Ovary (tissue), 9 donors: ENCODE data around the gene NHERF1. TPM values are rescaled to one million over a fixed set of nuclear protein-coding genes. Genes with fewer than 3 reads are reported as not detected.

ENCODE experiments used
- DNase-seq, 5 donors: peaks; one replicate each; pipeline ENCODE4 v3.0.0-alpha.2; 2019 to 2020
- H3K27ac ChIP-seq, 2 donors: fragments of 200-600 bp; one replicate each; pipeline versions ENCODE4 v1.5.1 to v1.8.0; 2019 to 2022
- H3K27me3 ChIP-seq: fragments of 200-600 bp; one replicate; pipeline ENCODE4 v1.8.0; 2022
- H3K36me3 ChIP-seq: fragments of 200-600 bp; sonication (generic); one replicate; pipeline ENCODE4 v1.5.1; 2019
- H3K4me1 ChIP-seq: one replicate; pipeline ENCODE4 v1.8.1; 2013; ENCODE audit warnings: mild to moderate bottlenecking, moderate library complexity; ENCODE audit not compliant: insufficient read depth
- H3K4me3 ChIP-seq: fragments of 200-600 bp; sonication (generic); one replicate; pipeline ENCODE4 v1.5.1; 2017
- H3K9me3 ChIP-seq, 2 donors: fragments of 200-600 bp in 1 of 2; sonication (generic) in 1 of 2; one replicate each; pipeline versions ENCODE4 v1.5.1 to v1.8.1; 2013 to 2019; ENCODE audit warnings: mild to moderate bottlenecking in 1 of 2, moderate library complexity in 1 of 2
- CTCF ChIP-seq, 3 donors: fragments of 450-650 bp in 2 of 3; fragments of 200-600 bp in 1 of 3; IDR thresholded peaks; one replicate each; pipeline versions ENCODE4 v1.5.1 to v1.8.0; 2016 to 2022; ENCODE audit warnings: antibody characterized with exemption in 3 of 3, mild to moderate bottlenecking in 1 of 3
- EP300 ChIP-seq: sonication (generic); formaldehyde crosslinking; IDR thresholded peaks from one replicate; pipeline ENCODE4 v1.6.1; 2017; ENCODE audit warnings: antibody characterized with exemption
- POLR2A ChIP-seq: fragments of 450-650 bp; IDR thresholded peaks from one replicate; pipeline ENCODE4 v1.6.1; 2017; ENCODE audit warnings: antibody characterized with exemption, mild to moderate bottlenecking, moderate library complexity
- WGBS, 3 donors: extraction: QIAGEN DNeasy Blood & Tissue Kit in 1 of 3; methylation state at CpG; one replicate each; pipeline versions ENCODE4 v1.1.5 to v1.1.7; 2013 to 2017; 5-methylcytosine and 5-hydroxymethylcytosine counted together
- intact Hi-C, 4 donors: fragments of 100-400 bp; cut with DNase I; formaldehyde crosslinking; loops; one replicate each; pipeline versions ENCODE4 v1.11.0 to v1.15.1; 2022 to 2023
- polyA plus RNA-seq, 2 donors: library from polyadenylated mRNA; stranded (reverse); fragments of 200-250 nt in 1 of 2; fragments of 350-450 nt in 1 of 2; fragmentation: Illumina TruSeq in 1 of 2; extraction: RNeasy Lipid Tissue Mini Kit (QIAGEN cat#74804) in 1 of 2; gene quantifications; one replicate each; pipeline ENCODE4 v1.2.3, GENCODE V29; 2013 to 2014
- total RNA-seq, 7 donors: library from RNA; depleted of rRNA in 2 of 7; stranded (reverse); fragments of >200 nt in 2 of 7; fragmentation: NEBNext Ultra II Directional in 3 of 7; extraction: Animal tissue kit (Norgen Biotek cat#: 25700) in 3 of 7; gene quantifications; one replicate each; pipeline versions ENCODE4 v1.1.0 to v1.2.4, GENCODE V29; 2016 to 2023
- donor health status: DM: no; HTN: no; CAD: no; lungs with moderate emphysema.
- donor health status: DM: no; HTN: no; CAD: no.
- donor health status: Bipolar disorder and iron deficiency.
- donor health status: DM: yes; HTN: yes; CAD: no.
- donor health status: DM: no; HTN: no; CAD: no.
- donor health status: DM: yes; HTN: yes; CAD: no.

Gene NHERF1
- total and polyA plus RNA-seq, 9 donors: 12.1 to 101 (median 21.0) TPM

GRCh38 chr17:74803388-74803930, 55.0 kb downstream of the NHERF1 start:
- Histone ChIP-seq H3K4me1 (no peaks in the 10 kb centered on the region), H3K27me3 (no peaks in the 10 kb centered on the region), H3K27ac (no peak overlapping the region), H3K9me3 (no peaks in the 10 kb centered on the region), H3K4me3 (no peak overlapping the region), H3K36me3 (no peaks in the 10 kb centered on the region)
- intact Hi-C loops: no loop called here
- no peak for TF ChIP-seq POLR2A
- DNase-seq: no peak
- WGBS, 3 donors: 70 to 79% (median 77%) methylated on average over 12 of the region's 12 CpGs

GRCh38 chr17:74803971-74804370, 55.5 kb downstream of the NHERF1 start:
- Histone ChIP-seq H3K9me3 (no peaks in the 10 kb centered on the region), H3K4me3 (no peak overlapping the region), H3K36me3 (no peaks in the 10 kb centered on the region), H3K27ac (no peak overlapping the region), H3K27me3 (no peaks in the 10 kb centered on the region), H3K4me1 (no peaks in the 10 kb centered on the region)
- WGBS, 3 donors: 83 to 85% (median 85%) methylated on average over 5 of the region's 5 CpGs
- no peak for TF ChIP-seq EP300
- no peak for TF ChIP-seq CTCF (IDR thresholded peaks at IDR 0.05)
- no peak for TF ChIP-seq POLR2A
- DNase-seq: no peak
- intact Hi-C loops: no loop called here

- H3K4me3 ChIP-seq: no peak overlapping the region
- H3K36me3 ChIP-seq: no peaks in the 10 kb centered on the region
- TF ChIP-seq CTCF (IDR thresholded peaks at IDR 0.05) (no peak), POLR2A (no peak), EP300 (no peak)
- H3K4me1 ChIP-seq: no peaks in the 10 kb centered on the region
- no peak for DNase-seq
- no peak overlapping the region for H3K27ac ChIP-seq
- H3K9me3 ChIP-seq: no peaks in the 10 kb centered on the region
- intact Hi-C loops: no loop called here
- 94 to 97% (median 97%) methylated on average over 7 of the region's 7 CpGs for WGBS, 3 donors
- no peaks in the 10 kb centered on the region for H3K27me3 ChIP-seq
These were observed 56.3 kb downstream of the NHERF1 start for GRCh38 chr17:74804683-74805082.

- no peak for TF ChIP-seq POLR2A
- Histone ChIP-seq H3K4me3 (no peak overlapping the region), H3K36me3 (no peaks in the 10 kb centered on the region), H3K27ac (no peak overlapping the region), H3K27me3 (no peaks in the 10 kb centered on the region), H3K9me3 (no peaks in the 10 kb centered on the region), H3K4me1 (no peaks in the 10 kb centered on the region)
- no peak for DNase-seq
- 75 to 81% (median 78%) methylated on average over 15 of the region's 15 CpGs for WGBS, 3 donors
- intact Hi-C loops: no loop called here
These were observed 57.2 kb downstream of the NHERF1 start for GRCh38 chr17:74805591-74805991.

GRCh38 chr17:74806334-74806733, 57.9 kb downstream of the NHERF1 start:
- H3K27me3 ChIP-seq: no peaks in the 10 kb centered on the region
- no peaks in the 10 kb centered on the region for H3K36me3 ChIP-seq
- TF ChIP-seq EP300 (no peak), POLR2A (no peak), CTCF (IDR thresholded peaks at IDR 0.05) (no peak)
- no peak overlapping the region for H3K27ac ChIP-seq
- WGBS, 3 donors: 87 to 91% (median 90%) methylated on average over 10 of the region's 10 CpGs
- no peaks in the 10 kb centered on the region for H3K9me3 ChIP-seq
- DNase-seq: no peak
- H3K4me3 ChIP-seq: no peak overlapping the region
- intact Hi-C loops: no loop called here
- no peaks in the 10 kb centered on the region for H3K4me1 ChIP-seq
